Activated CD4-positive, alpha-beta T cell treated with anti-CD3 and anti-CD28 coated beads, Interleukin-2, amount 50 U/mL, for 16 hours (primary cell): Measurements from ENCODE around the gene LRP1.

Source experiments
- DNase-seq: peaks from one replicate; pipeline ENCODE4 v3.0.0-alpha.2; 2020

Gene LRP1

DNA sequence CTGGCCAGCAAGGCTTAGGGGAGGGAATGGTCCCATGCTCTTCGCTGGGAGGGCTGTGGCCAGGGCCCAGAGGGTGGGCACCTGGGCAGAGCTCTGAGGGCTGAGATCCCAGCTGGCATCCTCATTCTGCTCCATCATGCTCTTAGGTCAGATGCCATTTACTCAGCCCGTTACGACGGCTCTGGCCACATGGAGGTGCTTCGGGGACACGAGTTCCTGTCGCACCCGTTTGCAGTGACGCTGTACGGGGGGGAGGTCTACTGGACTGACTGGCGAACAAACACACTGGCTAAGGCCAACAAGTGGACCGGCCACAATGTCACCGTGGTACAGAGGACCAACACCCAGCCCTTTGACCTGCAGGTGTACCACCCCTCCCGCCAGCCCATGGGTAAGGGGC, 49.9 kb downstream of the LRP1 start:
- DNase-seq: no peak

DNA sequence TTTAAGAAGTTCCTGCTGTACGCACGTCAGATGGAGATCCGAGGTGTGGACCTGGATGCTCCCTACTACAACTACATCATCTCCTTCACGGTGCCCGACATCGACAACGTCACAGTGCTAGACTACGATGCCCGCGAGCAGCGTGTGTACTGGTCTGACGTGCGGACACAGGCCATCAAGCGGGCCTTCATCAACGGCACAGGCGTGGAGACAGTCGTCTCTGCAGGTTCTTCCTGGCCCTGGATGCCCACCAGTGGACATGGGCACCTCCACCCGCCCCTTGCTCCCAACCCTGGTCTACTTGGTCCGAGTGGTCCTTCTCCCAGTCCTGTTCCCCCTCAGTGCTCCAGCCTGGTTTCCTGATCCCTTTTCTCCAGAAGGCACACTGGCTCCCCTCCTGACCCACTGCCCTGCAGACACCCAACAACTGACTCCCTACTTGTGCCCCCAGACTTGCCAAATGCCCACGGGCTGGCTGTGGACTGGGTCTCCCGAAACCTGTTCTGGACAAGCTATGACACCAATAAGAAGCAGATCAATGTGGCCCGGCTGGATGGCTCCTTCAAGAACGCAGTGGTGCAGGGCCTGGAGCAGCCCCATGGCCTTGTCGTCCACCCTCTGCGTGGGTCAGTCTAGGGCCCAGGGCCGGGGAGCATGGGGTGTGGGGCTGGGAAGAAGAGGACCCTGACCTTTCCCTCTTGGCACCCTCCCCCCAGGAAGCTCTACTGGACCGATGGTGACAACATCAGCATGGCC, 51.2 kb downstream of the LRP1 start:
- DNase-seq: no peak

GRCh38 chr12:57180321-57180989, 52.2 kb downstream of the LRP1 start:
- DNase-seq: no peak

GRCh38 chr12:57181072-57181471, 52.8 kb downstream of the LRP1 start:
- DNase-seq: no peak

DNA sequence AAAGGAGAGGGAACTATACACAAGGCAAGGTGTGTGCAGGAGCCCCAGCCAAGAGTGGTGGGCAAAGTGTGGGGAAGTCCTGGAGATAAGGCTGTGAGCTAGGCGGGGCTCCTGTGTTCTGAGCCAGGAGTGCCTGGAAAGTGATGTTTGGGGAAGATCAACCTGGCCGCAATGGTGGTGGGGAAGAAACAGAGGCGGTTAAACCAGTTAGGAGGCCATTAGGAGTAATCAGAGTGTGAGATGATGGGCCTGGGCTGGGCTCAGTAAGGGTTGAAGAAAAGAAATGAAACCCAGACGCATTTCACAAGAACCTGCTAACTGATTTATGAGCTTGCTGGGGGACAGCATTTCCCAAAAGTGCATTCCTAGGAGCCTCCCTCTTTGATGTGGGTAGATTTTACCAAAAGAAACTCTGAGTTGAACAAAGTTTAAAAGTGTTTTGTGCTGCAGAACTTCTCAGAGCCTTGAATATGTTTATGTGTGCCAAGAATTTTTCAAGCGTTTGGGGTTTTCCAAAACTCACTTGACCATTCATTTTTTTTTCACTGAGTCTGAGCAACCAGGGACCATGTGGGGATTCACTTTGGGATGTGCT, 53.4 kb downstream of the LRP1 start:
- DNase-seq: no peak

GRCh38 chr12:57182918-57183575, 54.8 kb downstream of the LRP1 start:
- peak; percentile 81 for DNase-seq

- no peak for DNase-seq
Observed at GRCh38 chr12:57183939-57184725, 55.8 kb downstream of the LRP1 start.

DNA sequence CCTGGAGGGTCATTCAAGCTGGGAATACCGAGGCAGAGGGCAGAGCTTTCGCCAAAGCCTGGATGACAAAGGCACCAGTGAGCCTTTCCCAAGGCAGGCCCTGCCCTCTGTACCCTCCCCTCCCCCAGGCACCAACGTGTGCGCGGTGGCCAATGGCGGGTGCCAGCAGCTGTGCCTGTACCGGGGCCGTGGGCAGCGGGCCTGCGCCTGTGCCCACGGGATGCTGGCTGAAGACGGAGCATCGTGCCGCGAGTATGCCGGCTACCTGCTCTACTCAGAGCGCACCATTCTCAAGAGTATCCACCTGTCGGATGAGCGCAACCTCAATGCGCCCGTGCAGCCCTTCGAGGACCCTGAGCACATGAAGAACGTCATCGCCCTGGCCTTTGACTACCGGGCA, 57.1 kb downstream of the LRP1 start:
- DNase-seq: no peak

DNA sequence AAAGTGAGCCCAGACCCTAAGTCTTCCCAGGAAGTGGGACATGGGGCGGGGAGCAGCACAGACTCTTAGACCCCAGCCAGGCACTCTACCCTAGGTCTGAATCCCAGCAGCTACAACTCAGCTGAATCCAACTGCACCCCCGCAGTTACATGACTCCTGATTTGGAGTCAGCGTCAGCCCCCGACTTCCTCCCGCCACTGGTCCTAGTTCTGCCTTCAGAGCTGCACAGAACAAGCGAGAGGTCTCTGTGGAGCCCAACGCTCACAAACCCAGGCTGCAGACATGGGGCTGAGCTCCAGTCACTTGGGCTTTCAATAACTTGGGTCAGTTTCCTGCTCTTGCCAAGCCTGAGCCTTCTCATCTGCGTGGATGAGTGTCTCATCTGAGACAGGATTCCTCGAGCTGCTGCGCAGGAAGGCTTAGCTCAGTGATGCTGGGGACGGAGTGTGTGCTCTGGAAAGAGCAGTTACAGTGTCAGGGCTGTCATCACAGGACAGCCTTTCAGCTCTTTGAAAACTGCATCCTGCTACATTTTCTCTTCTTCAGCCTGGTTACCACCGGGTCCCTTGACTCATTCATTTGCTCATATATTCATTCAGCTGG, 57.7 kb downstream of the LRP1 start:
- no peak for DNase-seq

DNA sequence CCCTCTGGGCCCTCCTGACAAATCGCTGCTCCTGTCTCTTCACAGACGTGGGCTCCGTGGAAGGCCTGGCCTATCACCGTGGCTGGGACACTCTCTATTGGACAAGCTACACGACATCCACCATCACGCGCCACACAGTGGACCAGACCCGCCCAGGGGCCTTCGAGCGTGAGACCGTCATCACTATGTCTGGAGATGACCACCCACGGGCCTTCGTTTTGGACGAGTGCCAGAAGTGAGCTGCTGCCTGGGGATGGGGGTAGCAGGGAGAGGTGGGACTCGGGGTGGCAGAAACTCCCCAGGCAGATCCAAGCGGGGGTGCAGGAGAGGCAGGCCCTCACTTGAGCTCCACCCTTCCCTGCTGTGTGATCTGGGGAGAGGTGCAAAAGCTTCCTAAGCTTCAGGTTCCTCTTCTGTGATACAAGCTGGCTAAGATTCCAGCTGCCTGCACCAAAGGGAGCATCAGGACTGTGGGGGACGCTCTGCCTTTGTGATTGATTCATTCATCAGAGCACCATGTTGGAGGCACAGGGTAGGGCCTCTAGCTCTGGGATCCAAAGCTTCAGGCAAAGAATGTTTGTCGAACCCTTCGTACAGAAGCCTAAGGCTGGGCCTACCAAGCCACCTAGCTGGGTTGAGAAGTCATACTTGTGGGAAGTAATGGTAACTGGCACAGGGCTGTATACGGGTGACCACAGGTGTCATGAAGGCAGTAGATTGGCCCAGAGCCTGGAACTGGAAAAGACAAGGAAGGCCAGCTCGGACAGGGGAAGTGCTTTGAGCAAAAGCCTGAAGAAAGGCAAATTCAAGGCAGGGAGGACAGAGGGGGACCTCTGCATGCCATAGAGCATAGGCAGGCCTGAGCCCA, 59.2 kb downstream of the LRP1 start:
- no peak for DNase-seq

DNA sequence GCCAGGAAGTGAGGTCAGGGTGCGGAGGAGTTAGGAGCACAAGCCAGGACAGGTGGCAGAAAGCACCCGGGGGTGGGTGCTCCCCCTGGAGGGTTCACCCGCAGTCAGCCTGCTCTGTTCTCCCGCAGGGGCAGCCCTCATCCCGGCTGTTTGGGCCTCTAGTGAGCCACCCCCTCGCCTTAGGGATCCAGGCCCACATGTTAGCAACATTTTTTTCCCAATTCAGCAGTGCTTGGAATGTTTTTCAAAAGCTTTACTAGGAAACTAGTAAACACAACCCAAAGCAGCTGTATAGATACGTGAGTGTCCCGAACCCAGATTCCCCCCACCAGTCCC, 59.8 kb downstream of the LRP1 start:
- no peak for DNase-seq

GRCh38 chr12:57190037-57190436, 61.8 kb downstream of the LRP1 start:
- no peak for DNase-seq

DNA sequence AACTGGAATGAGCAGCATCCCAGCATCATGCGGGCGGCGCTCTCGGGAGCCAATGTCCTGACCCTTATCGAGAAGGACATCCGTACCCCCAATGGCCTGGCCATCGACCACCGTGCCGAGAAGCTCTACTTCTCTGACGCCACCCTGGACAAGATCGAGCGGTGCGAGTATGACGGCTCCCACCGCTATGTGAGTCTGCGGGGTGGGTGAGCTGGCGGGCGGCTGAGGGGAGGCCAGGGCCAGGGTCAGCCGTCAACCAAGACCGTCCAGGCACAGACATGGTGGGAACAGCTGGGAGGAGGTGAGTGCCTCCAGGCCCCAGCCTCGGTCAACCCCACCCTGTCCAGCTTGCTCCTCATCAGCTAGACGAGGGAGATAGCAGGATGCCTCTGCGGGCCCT, 62.5 kb downstream of the LRP1 start:
- no peak for DNase-seq

- no peak for DNase-seq
Observed at GRCh38 chr12:57191410-57191809, 63.1 kb downstream of the LRP1 start.

- no peak for DNase-seq
Observed at GRCh38 chr12:57192920-57193319, 64.6 kb downstream of the LRP1 start.

DNA sequence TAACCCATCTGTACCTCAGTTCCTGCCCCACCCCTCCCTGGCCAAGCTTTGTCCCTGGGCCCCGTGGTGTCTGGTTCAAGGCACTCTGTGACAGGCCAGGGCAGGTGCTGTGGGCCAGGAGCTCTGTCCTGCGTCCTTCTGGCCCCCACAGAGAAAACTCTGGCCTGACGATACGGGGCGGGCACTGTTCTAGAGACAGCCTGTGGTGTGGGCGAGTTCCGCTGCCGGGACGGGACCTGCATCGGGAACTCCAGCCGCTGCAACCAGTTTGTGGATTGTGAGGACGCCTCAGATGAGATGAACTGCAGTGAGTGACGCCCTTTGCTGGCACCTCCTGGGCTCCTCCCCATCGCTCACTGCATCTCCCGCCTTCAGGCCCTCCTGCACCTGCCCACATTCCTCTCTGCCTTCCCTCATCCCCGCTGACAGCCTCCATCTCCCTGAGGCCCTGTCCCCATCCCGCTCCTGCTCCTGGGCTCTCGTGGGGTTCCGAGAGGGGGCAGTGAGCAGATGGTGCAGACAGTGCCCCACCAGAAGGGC, 65.5 kb downstream of the LRP1 start:
- no peak for DNase-seq

- DNase-seq: no peak
Observed at GRCh38 chr12:57194253-57194652, 66.0 kb downstream of the LRP1 start.

DNA sequence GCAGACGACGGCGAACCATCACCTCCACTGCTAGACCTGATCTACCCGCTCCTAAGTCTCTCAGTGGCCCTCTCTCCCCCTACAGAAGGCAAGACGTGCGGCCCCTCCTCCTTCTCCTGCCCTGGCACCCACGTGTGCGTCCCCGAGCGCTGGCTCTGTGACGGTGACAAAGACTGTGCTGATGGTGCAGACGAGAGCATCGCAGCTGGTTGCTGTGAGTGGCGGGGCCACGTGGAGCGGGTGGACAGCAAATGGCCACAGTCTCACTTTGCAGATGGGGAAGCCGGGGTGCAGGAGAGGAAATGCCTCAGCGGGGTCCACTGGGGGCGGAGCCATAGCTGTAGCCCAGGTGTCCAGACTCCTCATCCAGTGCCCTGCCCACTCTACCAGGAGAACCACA, 66.9 kb downstream of the LRP1 start:
- no peak for DNase-seq

- no peak for DNase-seq
Observed at GRCh38 chr12:57195611-57196371, 67.5 kb downstream of the LRP1 start.

GRCh38 chr12:57196439-57196838, 68.2 kb downstream of the LRP1 start:
- no peak for DNase-seq

DNA sequence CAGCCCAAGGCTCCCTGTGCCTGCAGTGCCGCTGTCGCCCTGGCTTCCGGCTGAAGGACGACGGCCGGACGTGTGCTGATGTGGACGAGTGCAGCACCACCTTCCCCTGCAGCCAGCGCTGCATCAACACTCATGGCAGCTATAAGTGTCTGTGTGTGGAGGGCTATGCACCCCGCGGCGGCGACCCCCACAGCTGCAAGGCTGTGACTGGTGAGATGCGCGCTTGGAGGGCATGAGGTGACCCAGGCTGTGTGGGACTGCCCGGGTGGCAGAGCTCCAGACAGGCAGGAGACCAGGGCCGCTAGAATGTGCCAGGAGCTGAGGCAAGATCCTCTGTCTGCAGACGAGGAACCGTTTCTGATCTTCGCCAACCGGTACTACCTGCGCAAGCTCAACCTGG, 68.7 kb downstream of the LRP1 start:
- DNase-seq: no peak
